GM12874 (cell line): ENCODE data around the gene KDM3A.

Experiments
- CTCF ChIP-seq: IDR thresholded peaks from 2 replicates; pipeline ENCODE4 v1.5.1; 2011; ENCODE audit warnings: low read depth, mild to moderate bottlenecking, control low read depth, low read length, moderate library complexity; ENCODE audit not compliant: insufficient read depth

KDM3A gene

GRCh38 chr2:86521922-86522321 is 80.8 kb downstream of the KDM3A start:
- TF ChIP-seq CTCF: no peak

- no peak for TF ChIP-seq CTCF
Measured at GRCh38 chr2:86522711-86523110, 81.5 kb downstream of the KDM3A start.

- TF ChIP-seq CTCF: no peak
Measured at GRCh38 chr2:86523491-86523890, 82.3 kb downstream of the KDM3A start.

- TF ChIP-seq CTCF: no peak
Measured at GRCh38 chr2:86525421-86526340, 84.5 kb downstream of the KDM3A start.

- TF ChIP-seq CTCF: no peak
Measured at GRCh38 chr2:86533589-86533988, 92.4 kb downstream of the KDM3A start.

- TF ChIP-seq CTCF: no peak
Measured at GRCh38 chr2:86541334-86541733, 100.2 kb downstream of the KDM3A start.
